Measurements from ENCODE around the gene SPRING1. TPM values are rescaled to one million over a fixed set of nuclear protein-coding genes. Genes with fewer than 3 reads are reported as not detected.

SPRING1 gene
- total RNA-seq, 1 donor from 2014 or later, result 22.7 TPM

DNA sequence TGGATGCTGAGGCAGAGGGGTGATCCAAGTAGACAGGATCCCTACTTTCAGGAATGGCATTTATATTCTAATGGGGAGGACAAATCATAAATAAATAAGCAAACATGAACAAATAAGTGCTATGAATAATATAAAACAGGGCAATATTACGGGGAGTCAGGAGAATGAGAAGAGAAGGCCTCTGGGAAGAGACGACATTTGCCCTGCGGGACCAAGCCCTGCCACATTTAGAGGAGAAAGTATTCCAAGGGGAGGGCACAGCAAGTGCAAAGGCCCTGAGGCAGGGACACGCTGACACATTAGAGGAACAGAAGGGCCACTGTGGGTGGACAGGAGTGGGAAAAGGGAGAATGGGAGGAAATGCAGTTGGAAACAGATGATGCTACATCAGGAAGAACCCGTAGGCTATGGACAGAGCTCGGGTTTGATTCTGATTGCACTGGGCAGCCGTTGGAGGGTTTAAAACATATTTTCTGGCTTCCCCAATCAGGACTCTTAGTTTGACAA is 1.6 kb upstream of the SPRING1 start:
- no peak for ATAC-seq

DNA sequence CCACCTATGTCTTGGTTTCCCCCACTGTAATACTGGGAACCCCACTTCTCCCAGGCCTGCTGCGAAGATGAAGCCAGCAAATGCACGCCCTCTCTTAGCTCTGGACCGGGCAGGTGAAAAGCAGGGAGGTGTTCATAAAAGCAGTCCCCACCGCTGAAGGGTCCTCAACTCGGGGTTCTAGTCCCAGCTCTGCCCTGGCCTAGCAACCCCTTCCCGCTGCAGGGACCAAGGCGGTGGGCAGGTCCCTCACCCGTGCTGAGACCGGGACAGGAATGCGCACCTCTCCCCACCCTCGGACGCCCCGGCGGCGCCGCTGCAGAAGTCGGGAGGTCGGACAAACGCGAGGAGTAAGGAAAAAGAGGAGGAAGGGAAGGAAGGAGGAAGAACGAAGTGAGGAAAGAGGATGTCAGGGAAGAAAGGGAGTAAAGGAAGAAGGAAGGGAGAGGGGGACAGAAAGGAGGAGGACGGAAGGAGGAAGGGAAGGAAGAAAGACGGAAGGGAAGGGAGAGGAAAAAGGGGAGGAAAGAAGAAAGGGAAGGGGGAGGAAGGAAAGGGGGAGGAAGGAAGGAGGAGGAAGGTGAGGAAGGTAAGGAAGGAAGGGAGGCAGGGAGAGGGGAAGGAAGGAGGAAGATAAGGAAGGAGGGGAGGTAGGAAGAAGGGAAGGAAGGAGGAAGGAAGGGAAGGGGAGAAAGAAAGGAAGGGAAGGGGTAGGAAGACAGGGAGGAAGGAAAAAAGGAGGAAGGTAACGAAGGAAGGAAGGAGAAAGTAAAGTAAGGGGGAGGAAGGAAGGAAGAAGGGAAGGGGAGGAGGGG is 701 bp downstream of the SPRING1 start:
- ATAC-seq, result no peak

DNA sequence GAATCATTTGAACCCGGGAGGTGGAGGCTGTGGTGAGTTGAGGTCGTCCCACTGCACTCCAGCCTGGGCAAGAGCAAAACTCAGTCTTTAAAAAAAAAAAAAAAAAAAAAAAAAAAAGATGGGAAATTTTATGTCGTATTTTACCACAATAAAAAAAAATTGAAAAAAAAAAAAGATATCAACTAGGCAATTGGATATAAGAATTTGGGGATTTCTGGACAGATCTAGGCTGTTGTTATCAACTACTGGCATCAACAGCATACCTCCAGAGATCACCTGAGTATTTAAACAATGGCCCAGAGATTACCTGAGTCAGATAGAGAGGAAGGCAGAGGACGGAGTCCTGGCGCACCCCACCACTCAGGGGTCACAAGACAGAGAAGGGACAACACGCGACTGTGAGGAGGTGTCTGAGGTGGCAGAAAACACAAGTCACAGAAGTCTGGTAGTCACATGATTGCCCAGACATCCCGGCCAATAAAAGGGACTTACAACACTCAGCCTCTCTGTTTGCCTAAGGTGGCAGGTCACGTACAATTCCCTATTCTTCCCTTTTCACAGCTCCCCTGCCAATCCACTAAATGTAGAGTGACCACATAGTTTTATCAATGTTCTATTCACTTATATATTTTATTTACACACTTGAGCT is 1.8 kb downstream of the SPRING1 start:
- no peak for ATAC-seq

DNA sequence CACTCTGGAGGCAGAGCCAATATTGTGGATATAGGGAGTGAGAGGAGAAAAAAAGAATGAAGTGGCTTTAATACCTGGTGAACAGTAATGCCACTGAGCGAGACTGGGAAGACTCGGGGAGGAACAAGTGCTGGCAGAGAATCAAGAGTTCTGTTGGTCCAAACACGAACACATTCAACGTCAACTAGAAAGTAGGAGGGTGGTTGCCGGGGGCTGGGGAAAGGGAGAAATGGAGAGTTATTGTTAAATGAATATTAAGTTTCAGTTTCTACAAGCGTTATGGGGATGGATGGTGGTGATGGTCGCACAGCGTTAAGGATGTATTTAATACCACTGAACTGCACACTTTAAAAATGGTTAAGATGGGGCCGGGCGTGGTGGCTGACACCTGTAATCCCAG is 2.8 kb downstream of the SPRING1 start:
- no peak for ATAC-seq

DNA sequence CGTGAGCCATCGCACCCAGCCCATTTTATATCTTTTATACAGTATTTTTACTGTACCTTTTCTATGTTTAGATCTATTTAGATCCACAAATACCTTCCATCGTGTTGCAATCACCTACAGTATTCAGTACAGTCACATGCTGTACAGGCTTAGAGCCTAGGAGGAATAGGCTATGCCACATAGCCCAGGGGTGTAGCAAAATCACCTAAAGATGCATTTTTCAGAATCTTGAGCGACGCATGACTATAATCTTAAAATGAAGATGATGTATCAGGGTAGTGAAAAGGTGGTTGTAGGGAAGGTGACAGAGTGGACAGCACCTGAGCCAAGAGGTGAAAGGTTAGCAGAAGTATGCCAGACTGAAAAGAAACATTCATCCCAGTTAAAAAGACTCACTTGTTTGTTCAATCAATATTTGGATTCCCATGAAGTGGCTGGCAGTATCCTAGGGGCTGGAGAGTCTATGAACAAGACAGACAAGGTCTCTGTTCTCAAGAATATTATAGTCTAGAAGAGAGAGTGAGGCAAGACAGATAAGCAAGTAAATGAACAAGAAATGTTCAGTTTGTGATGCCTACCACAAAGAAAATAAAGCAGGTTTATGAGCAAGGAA is 3.6 kb downstream of the SPRING1 start:
- no peak for ATAC-seq

DNA sequence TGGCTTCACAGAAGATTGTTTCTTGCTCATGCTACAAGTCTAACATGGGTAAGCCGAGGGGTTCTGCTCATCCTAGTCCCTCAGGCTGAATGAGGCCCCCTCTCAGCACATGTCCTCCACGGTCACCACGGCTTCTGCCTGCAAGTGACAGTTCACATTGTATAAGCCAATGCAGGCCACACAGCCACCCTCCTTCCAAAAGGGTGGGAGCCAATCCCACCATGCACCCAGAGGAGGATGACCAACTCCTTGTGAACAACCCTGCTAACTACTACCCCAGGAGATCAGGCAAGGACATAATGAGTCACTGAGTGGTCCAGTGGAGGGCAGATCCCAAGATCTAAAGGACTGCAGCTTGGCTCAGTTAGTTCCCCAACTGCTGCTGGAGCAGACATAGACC is 6.1 kb downstream of the SPRING1 start:
- ATAC-seq, result no peak

DNA sequence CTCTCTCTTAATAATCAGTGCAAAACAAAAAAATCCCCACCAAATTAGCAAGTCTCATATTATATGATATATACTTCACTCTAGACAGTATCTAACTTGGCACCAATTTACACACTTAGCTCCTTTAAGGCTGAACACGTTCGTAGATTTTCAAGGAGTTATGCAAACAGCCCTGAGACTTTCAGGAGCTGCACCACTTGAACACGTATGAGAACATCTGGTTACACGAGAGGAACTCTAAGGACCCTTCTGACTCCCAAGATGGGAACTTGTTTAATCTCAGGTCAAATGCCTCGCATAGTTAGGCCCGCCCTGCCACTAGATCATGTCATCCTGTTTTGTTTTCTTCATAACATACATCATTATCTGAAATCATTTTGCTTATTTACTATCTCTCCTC is 10.0 kb downstream of the SPRING1 start:
- no peak for ATAC-seq

DNA sequence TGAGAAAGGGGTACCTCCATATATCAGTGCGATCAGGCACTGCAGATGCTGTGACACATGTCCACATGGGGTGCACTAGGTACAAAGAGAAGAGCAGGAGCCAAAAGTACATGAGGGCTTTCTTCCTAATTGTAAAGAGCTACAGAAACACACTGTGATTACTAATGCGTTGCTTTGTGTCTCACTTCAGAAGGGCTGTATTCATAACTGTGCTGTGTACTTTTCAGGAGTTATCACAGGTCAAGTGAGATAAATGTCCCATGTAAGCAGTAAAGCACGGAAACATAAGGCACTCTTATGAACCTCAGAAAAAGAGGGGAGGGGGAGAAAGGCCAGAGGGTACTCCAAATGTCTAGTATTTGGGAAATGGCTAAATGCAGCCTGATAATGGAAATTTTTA is 10.6 kb downstream of the SPRING1 start:
- no peak for ATAC-seq

DNA sequence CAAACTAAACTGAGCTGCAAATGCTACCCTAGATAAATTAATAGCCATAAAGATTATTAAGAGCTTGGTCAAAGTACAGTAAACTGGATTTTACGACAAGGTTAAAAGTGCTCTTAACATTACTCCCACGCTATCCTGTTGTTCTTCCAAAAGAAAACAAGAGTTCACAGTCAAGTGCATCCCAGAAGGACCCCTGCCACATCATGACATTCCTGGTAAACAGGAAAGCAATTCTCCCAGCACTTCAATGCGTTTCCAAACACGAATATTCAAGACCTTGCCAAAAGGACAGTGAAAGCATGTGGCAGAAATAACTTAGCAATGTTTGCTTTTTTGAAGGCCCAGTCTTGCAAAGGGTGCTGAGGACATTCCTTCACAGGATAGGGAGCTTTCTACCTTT is 11.2 kb downstream of the SPRING1 start:
- ATAC-seq, result no peak

DNA sequence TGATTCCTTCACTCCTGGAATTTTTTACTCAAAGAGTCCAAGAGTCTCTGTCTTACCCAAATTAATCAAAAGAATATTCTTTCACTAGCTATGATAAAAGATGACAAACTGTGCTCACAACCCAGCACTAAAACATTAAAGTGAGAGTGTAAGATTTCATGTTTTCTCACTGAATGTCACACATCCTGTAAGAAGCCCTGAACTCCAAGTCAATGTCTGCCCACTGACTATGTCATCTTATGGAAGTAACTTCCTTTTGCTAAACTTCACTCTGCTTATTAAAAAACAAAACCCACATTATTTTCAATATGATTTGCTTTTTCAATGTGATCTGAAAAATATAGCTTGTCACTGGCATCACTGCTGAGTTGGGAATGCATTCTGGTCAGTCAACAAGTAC is 15.6 kb downstream of the SPRING1 start:
- ATAC-seq, result no peak

DNA sequence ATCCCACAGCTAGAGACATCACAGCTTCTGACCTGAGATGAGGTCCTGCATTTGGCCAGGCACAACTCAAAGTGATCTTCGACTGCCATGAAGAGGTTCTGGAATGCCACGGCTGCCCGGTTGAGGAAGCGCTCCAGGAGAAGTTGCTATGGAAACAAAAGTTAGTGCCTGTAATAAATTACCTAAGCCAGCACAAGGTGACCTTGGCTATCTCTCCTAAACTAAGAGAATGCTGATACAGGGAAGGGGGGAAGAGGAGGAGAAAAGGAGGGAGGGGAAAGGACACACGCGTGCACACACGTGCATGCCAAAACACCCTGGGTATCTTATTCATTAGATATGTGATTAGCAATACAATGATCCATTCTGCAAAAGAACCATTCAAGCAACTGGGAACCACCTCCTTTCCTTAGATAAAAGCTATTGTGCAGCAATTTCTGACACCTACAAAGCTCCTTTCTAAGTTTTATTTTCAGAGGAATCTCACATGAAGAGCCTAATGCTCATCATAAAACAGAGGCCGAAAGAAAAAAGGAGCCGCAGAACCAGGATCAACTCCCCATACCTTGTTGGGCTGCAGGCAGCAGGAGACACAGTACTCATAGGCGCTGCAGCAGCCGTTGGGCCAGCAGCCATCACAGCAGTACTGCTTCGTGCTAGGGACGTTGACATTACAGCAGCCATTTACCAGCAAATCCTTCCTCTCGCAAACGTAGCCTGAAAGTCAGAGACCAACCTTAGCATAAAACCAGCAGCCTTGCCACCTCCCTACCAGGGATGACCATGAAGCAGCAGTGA is 17.9 kb downstream of the SPRING1 start:
- ATAC-seq, result no peak

DNA sequence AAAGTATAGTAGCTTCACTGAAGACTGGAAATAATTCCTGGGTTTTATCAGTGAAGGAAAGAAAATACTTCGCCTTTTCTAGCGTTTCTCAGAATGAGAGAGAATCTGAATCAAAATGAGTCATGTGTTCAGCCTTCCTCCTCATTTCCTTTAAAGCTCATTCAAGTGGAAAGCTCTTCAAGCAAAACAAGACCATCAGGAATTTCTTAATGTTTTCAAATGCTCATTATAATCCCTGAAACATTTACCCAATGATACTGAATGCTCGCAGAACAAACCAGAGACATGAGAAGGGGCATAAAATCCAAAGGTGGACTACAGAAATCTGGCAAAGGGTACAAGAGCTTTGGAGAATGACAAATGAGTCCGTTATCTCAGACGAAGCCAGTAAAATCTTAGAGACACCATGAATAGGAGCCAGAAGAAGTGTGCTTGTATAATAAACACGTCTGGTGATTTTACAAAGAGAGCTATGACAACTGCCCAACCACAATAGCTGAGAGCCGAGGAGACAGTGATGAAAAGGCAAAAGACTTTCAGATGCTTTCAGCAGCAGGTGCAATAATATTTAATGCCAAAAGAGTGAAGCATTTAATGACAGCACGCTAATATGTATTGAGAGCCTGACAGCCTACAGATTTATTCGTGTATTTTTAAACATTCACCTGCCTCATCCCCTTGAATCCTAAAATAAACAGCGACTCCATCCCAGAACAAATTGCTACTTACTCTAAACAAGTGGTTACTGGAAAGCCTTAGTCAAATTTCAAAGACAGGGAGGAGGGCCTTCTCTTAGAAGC is 19.0 kb downstream of the SPRING1 start:
- peak; percentile 72 for ATAC-seq

DNA sequence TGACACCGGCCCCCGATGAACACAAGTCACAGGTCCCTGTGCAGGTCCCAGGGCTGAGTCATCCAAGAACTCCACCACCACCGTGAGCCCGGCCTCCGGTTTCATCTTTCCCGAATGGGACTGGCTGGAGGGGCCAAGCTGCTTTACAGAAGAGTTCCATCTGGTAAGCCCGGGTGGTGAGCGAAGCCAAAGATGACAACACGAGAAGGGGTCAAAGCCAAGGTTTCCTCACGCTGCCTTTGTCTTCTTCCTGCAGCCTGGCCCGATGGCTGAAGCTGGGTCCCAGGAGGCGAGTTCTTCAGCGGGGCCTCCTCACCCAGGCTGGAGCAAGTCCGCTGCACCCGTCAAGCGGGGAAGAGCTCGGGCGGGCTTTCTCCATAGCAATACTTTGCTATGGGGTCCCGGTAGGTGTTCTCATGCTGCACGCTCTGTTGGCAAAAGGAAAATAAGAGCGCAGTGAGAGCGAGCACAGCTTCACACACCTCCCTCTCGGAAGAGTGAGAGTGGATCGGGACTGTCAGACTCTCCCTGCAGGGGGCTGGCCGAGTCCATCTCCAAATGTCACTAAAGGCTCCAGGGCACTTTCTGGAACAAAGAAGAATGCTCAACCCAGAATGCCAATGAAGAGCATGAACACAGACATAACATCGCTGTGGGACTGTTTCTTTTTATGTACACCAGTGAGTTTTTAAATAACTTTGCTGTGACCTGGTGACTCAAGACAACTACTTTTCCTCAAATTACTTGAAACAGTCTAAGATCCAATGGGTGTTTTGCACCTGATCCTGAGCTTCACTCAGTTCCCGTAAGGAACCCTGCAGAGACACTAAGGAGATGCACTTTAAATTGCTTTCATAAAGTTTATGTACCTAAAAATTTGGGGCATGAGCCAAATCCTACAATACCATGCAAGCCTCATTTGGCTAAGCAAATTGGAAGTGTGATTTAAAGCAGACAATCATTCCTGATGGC is 20.1 kb downstream of the SPRING1 start:
- no peak for ATAC-seq

DNA sequence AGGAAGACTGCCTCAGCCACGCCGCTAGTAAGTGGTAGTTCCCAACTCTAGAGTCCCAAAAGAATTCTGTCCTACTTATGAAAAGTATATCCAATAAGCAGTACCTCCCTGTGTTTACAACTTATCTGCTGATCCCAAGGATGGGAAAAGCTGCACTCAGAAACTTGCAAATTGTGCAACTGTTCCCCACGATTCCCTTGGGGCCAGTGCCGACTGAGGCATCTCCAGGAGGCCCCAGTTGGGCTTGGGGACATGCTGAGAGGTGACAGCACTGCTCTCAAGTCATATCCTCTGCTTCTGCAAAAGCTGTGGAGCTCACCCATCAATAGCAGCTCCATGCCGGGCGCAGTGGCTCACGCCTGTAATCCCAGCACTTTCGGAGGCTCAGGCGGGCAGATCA is 23.7 kb downstream of the SPRING1 start:
- ATAC-seq, result no peak

DNA sequence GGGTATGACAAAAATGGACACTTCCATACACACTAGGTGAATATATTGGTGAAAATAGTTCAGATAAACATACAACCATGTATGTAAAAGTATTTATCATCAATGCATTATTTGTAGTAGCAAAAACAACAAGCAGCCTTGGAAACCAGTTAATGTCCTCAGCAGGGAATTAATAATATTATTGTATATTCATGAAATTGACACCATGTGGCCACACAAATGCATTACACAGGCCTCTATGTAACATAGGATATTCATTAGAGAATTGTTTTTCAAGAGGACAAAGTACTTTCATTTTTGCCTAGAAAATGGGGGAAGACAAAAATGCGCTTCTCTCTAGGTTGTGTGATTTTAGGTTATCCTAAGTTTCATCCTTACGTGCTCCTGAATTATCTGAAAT is 24.3 kb downstream of the SPRING1 start:
- ATAC-seq, result no peak

DNA sequence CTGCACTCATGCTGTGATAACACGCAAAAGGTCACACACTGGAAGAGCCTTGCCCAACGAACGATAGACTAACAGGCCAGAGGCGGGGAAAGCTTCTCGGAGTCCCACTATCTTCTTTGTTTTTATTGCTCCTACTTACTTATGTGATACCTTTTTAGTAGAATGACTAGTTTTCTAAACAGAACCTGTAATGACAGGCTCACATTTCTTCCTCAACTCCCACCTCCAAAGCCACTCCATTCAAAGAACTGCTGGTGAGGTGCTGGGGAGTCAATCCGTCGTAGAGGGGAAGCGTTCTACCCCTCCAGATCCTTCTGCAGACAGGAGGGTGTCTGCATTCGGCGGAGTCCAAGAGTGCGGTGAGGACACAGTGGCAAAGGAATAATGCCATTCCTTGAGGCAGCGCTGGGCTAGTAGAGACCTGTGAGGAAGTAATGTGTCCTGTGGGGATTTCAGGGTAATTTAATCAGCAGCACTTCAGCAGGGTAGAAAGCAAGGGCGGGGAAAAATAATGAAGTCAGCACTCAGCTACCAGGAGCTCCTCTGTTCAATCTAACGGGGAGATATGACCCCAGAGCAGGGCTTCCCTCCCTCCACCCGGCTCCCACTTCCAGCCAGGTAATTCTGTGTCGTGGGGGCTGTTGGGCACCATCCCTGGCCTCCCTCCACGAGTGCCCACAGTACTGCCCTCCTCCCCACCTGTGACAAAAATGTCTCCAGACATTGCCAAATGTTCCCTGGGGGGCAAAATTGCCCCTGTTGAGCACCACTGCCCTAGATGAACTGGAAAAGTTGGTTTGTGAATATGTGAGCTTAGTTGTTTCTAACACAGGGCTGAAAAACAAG is 25.2 kb downstream of the SPRING1 start:
- peak; percentile 79 for ATAC-seq

DNA sequence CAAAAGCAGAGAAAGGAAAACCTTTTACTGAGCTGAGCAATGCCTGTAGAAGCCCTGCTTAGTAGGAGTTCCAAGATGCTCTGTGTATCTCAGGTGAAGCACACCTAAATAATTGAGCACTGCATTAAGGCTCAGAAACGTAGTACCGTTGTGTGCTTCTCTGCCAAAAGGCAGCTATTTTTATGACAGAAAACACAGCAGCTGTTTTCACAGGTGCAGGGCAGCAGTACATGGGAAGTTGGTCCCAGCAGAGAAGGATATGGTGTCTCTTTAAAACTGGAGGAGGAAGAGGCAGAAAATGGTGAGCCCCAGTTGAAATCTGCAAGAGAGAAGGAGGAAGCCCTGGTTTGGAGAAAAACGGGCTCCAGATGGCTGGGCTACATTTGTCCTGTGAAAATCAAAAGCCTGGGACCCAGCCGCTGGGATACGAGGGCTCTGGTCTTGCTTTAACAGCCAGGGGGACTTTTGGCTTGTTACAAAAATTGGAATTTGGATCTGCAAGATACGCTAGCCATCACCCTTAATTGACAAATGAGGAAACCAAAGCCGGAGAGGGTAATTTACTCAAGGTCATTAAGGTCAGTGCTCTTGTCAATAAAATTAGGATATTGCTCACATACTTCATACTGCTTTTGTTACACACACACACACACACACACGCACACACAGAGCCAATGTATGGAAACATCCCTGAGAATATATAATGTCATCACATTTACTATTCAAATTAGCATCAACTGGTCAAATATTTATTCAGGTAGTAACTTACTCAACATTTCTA is 27.3 kb downstream of the SPRING1 start:
- no peak for ATAC-seq

DNA sequence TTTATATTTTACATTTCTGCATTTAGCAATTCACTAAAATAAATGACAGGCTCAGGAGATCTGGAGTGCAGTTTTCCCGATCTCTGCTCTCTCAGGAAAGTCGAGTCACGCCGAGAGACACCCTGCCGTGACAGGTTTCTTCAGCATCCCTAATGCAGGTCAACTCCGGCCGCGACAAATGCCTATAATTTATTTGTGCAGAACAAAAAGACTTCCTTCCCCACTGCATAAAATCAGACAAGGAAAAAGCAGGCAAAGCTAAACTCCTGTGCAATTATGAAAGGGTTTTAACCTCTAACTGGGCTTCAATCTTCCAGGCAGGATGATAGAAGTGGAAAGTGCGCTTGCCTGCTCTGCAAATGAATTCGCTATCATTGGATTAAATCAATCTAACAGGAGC is 28.1 kb downstream of the SPRING1 start:
- no peak for ATAC-seq
